ENCODE results near the gene UBL4A. TPM values are rescaled to one million over a fixed set of nuclear protein-coding genes. Genes with fewer than 3 reads are reported as not detected.

The UBL4A gene
- total RNA-seq, 1 donor from 2014 or later, result 30.2 TPM

- Histone ChIP-seq H3K27me3 (no peaks in the 10 kb centered on the region), H3K27ac (peak within 1 kb of the TSS; percentile 82), H3K9me3 (no peaks in the 10 kb centered on the region), H3K4me1 (no peaks in the 10 kb centered on the region), H3K36me3 (no peaks in the 10 kb centered on the region), H3K4me3 (peak within 1 kb of the TSS; percentile 50 to 62)
- no peak for TF ChIP-seq CTCF (IDR thresholded peaks at IDR 0.05)
- peak in 1 of 2 donors; percentile 89 for TF ChIP-seq POLR2AphosphoS5 (IDR thresholded peaks at IDR 0.05; ENCODE audit: insufficient read depth in 1 of 2, low read depth in 1 of 2)
- TF ChIP-seq POLR2A (IDR thresholded peaks at IDR 0.05), result peak in 1 of 2 donors; percentile 87
- no peak for DNase-seq (ENCODE audit: extremely low spot score in 2 of 2)
- intact Hi-C loops (cut with DNase I), result loop anchor here (5.0 kb wide), 1 partner anchor 39 kb away; the partner anchor contains the start of gene LAGE3
Measured at GRCh38 chrX:154515966-154516655, 29.7 kb upstream of the UBL4A start, which contains the start of gene FAM3A. TSS of gene FAM3A (minus strand) at chrX:154516232. CDS start at chrX:154515772, 460 bp downstream.

DNA sequence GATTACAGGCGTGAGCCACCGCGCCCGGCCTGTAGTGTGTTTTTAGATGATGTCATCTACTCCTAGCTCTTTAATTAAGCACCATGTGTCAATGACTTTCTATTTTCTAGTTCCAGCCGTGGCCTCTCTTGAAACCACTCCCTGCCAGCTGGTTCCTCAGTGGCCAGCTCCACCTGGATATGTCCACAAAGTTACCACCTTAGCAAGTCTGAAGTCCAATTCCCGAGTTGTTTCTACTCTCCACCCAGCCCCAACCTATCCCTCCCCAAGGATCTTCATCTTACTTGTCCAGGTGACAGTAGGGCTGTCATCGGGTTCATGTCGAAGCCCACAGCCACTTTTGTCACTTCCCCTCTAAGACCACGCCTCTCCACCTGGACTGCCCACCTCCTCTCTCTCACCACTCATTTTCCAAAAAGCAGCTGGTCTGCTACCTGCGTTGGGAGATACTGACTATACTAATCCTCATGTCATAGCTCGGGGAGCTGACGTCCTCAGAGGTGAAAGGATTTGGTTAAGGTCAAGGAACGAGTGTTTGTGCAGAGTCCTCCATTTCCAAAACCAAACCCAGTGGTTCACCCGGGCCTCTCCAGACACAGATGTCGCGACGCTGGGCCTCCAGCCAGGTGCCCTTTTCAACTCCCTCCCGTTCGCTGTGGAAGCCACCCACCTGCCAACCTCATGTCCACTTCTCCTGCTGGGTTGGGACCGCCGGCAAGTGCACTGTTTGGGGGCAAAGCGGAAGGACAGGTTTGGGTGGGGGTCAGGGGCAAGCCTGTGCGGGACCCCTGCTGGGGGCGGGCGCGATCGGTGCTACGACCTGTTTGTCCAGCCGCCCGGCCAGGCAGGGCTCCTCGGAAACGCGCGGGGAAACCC is 28.9 kb upstream of the UBL4A start:
- Histone ChIP-seq H3K27ac (peak overlapping the region; percentile 82), H3K36me3 (no peaks in the 10 kb centered on the region), H3K4me3 (peak overlapping the region; percentile 50 to 62), H3K4me1 (no peaks in the 10 kb centered on the region), H3K9me3 (no peaks in the 10 kb centered on the region), H3K27me3 (no peaks in the 10 kb centered on the region)
- DNase-seq (ENCODE audit: extremely low spot score in 2 of 2), result no peak
- intact Hi-C loops (cut with DNase I), result loop anchor here (5.0 kb wide), 1 partner anchor 38 kb away; the partner anchor contains the start of gene LAGE3
- TF ChIP-seq POLR2A (IDR thresholded peaks at IDR 0.05), result no peak
- TF ChIP-seq POLR2AphosphoS5 (IDR thresholded peaks at IDR 0.05; ENCODE audit: insufficient read depth in 1 of 2, low read depth in 1 of 2), result no peak
- TF ChIP-seq CTCF (IDR thresholded peaks at IDR 0.05), result no peak

DNA sequence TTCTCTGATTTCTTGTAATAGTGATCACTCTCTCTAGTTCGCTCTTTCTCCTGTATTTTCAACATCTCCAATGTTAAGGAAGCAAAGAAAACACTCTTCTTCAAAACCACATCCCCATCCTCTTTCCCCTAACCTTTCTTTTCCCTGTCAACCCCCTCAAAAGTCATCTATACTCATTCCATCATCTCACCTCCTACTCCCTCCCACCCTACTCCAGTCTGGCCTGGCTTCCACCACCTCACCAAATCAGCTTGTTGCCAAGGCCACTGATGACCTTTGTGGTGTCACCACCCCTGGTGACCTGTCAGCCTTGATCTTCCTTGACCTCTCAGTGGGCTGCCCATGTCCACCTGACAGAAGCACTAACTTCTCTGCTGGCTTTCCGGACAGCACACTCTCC is 27.3 kb upstream of the UBL4A start:
- Histone ChIP-seq H3K27me3 (no peaks in the 10 kb centered on the region), H3K4me1 (no peaks in the 10 kb centered on the region), H3K27ac (no peak overlapping the region), H3K36me3 (peaks cover 0 to 1% of the 10 kb centered on the region in 2 donors), H3K9me3 (no peaks in the 10 kb centered on the region), H3K4me3 (no peak overlapping the region)
- no peak for DNase-seq (ENCODE audit: extremely low spot score in 2 of 2)
- TF ChIP-seq CTCF (IDR thresholded peaks at IDR 0.05) (no peak), POLR2A (IDR thresholded peaks at IDR 0.05) (no peak), POLR2AphosphoS5 (IDR thresholded peaks at IDR 0.05; ENCODE audit: insufficient read depth in 1 of 2, low read depth in 1 of 2) (no peak)
- intact Hi-C loops (cut with DNase I), result no loop called here

DNA sequence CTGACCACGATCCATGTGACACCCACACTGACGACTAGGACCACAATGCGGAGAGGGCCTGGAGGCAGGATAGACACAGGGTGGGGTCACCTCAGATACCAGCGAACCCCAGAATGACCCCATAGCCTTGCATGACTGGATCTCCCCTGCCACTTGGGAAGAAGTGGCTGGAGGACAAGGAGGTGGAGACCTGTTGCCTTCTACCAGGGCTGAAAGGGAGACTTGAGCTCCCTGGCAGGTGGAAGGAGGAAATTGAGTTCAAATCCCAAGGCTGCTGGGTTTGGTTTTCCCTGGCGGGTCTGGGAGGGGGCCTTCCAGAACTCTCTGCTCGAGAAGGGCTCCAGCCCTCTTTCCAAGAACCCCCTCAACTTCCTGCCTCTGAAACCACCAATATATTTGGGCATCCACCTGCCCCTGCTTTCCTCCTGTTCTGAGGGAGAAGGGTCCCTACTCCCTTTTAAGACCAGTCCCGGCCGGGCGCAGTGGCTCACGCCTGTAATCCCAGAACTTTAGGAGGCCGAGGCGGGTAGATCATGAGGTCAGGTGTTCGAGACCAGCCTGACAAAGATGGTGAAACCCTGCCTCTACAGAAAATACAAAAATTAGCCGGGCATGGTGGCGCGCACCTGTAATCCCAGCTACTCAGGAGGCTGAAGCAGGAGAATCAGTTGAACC is 26.6 kb upstream of the UBL4A start:
- H3K4me3 ChIP-seq, result no peak overlapping the region
- DNase-seq (ENCODE audit: extremely low spot score in 2 of 2), result no peak
- H3K9me3 ChIP-seq, result no peaks in the 10 kb centered on the region
- intact Hi-C loops (cut with DNase I), result no loop called here
- TF ChIP-seq CTCF (IDR thresholded peaks at IDR 0.05), result no peak
- TF ChIP-seq POLR2AphosphoS5 (IDR thresholded peaks at IDR 0.05; ENCODE audit: insufficient read depth in 1 of 2, low read depth in 1 of 2), result no peak
- no peak for TF ChIP-seq POLR2A (IDR thresholded peaks at IDR 0.05)
- no peaks in the 10 kb centered on the region for H3K27me3 ChIP-seq
- H3K36me3 ChIP-seq, result peaks cover 0 to 7% of the 10 kb centered on the region in 2 donors
- H3K27ac ChIP-seq, result no peak overlapping the region
- no peaks in the 10 kb centered on the region for H3K4me1 ChIP-seq
